Fibroblast of upper back skin (primary cell): ENCODE measurements around the gene METTL6.
"Not testable (repeated sequence)": the region's sequence is repeated elsewhere in the genome, so short reads cannot be mapped to it uniquely, and the experiment has no call there.

Experiments
- DNase-seq: peaks from one replicate; pipeline ENCODE4 v3.0.0-alpha.2; 2013

The METTL6 gene

GRCh38 chr3:15401936-15402335, 25.4 kb downstream of the METTL6 start:
- DNase-seq = no peak

GRCh38 chr3:15399970-15400369, 27.4 kb downstream of the METTL6 start:
- DNase-seq = no peak

- DNase-seq = peak; percentile 16
These were observed 28.6 kb downstream of the METTL6 start for GRCh38 chr3:15398731-15399133.

GRCh38 chr3:15393252-15393651, 34.1 kb downstream of the METTL6 start:
- not testable (repeated sequence) for DNase-seq

GRCh38 chr3:15391007-15391406, 36.3 kb downstream of the METTL6 start:
- no peak for DNase-seq

GRCh38 chr3:15390460-15390859, 36.9 kb downstream of the METTL6 start:
- no peak for DNase-seq

- not testable (repeated sequence) for DNase-seq
These were observed 39.0 kb downstream of the METTL6 start for GRCh38 chr3:15388335-15388734.

GRCh38 chr3:15387735-15388134, 39.6 kb downstream of the METTL6 start:
- DNase-seq = no peak

- DNase-seq = no peak
These were observed 40.2 kb downstream of the METTL6 start for GRCh38 chr3:15387171-15387581.

GRCh38 chr3:15386654-15386955, 40.7 kb downstream of the METTL6 start:
- DNase-seq = not testable (repeated sequence)

GRCh38 chr3:15385901-15386653, 41.3 kb downstream of the METTL6 start:
- no peak for DNase-seq

GRCh38 chr3:15385238-15385695, 42.1 kb downstream of the METTL6 start:
- not testable (repeated sequence) for DNase-seq

GRCh38 chr3:15384510-15385237, 42.7 kb downstream of the METTL6 start:
- peak; percentile 14 for DNase-seq

GRCh38 chr3:15382405-15382923, 44.9 kb downstream of the METTL6 start:
- DNase-seq = no peak

- no peak for DNase-seq
These were observed 46.1 kb downstream of the METTL6 start for GRCh38 chr3:15380980-15381890.

- peak; percentile 96 for DNase-seq
These were observed 49.2 kb downstream of the METTL6 start for GRCh38 chr3:15377961-15378791.

- DNase-seq = no peak
These were observed 51.8 kb downstream of the METTL6 start for GRCh38 chr3:15375461-15376000.

GRCh38 chr3:15372918-15373317, 54.4 kb downstream of the METTL6 start:
- DNase-seq = no peak

- DNase-seq = no peak
These were observed 58.7 kb downstream of the METTL6 start for GRCh38 chr3:15368561-15369135.

- DNase-seq = peak; percentile 46
These were observed 60.3 kb downstream of the METTL6 start for GRCh38 chr3:15367059-15367458.

- DNase-seq = peak; percentile 62
These were observed 63.3 kb downstream of the METTL6 start for GRCh38 chr3:15364078-15364477.
